ENCODE measurements around the gene ADAMTSL1. TPM values are rescaled to one million over a fixed set of nuclear protein-coding genes. Genes with fewer than 3 reads are reported as not detected.

ADAMTSL1 gene
- total RNA-seq, 4 donors from 2014 or later: 13.3 to 39.7 (median 27.2) TPM

DNA sequence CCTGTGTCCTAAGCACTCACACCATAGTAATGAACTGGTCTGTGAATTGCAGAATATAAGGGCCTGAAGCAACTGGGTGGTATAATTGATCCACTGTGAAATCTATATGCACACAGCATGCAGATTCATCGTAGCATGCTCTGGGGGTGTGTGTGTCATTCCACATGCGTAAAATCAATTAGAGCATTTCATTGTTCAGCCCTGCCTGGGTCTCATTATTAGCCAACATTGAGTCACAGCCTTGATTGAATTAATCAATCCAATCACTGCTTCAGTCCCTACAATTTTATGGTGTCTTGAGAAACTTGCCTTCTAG lies 248.0 kb downstream of the ADAMTSL1 start:
- no peak for DNase-seq
- Histone ChIP-seq H3K27ac (no peak overlapping the region), H3K27me3 (no peaks in the 10 kb centered on the region), H3K36me3 (no peaks in the 10 kb centered on the region), H3K4me3 (no peak overlapping the region), H3K4me1 (peaks cover 0 to 5% (median 2%) of the 10 kb centered on the region in 4 donors), H3K9me3 (no peaks in the 10 kb centered on the region)
- TF ChIP-seq EP300 (IDR thresholded peaks at IDR 0.05; ENCODE audit: low read depth): no peak
- TF ChIP-seq POLR2AphosphoS5 (IDR thresholded peaks at IDR 0.05): no peak
- TF ChIP-seq, protein P1, sequence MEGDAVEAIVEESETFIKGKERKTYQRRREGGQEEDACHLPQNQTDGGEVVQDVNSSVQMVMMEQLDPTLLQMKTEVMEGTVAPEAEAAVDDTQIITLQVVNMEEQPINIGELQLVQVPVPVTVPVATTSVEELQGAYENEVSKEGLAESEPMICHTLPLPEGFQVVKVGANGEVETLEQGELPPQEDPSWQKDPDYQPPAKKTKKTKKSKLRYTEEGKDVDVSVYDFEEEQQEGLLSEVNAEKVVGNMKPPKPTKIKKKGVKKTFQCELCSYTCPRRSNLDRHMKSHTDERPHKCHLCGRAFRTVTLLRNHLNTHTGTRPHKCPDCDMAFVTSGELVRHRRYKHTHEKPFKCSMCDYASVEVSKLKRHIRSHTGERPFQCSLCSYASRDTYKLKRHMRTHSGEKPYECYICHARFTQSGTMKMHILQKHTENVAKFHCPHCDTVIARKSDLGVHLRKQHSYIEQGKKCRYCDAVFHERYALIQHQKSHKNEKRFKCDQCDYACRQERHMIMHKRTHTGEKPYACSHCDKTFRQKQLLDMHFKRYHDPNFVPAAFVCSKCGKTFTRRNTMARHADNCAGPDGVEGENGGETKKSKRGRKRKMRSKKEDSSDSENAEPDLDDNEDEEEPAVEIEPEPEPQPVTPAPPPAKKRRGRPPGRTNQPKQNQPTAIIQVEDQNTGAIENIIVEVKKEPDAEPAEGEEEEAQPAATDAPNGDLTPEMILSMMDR (IDR thresholded peaks at IDR 0.05): no peak
- no peak for TF ChIP-seq POLR2A (IDR thresholded peaks at IDR 0.05)
- in situ Hi-C loops (cut with MboI; ENCODE audit: low pct_ligation_motif_present in 1 of 4, low pct_unique_long_range_greater_than_20kb in 1 of 4, low sequenced_read_pairs in 3 of 4) (no loop called here), intact Hi-C loops (cut with DNase I; ENCODE audit: low total_unique reads) (no loop called here)
- 100% methylated on average over 1 to 2 of the region's 2 CpGs for WGBS, 2 donors (ENCODE audit: low coverage in 1 of 2)

DNA sequence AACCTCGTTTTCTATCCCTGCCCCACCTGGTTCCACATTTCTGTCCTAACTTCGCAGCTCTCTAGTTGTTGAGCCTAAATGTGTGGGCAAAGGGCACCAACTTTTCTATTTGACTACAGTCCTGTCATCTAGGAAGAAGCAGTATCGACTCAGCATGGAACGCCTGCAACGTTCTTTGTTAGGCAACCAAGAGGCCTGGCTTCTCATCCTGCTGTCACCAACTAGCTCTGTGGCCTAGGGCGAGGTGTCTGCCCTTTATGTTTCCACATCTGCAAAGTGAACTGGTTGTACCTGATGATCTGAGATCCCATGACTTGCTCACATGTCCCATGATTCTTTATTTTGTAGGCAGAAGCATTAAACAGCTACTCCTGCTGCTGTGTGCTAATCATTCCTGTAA lies 248.9 kb downstream of the ADAMTSL1 start:
- H3K4me3 ChIP-seq: no peak overlapping the region
- no peak overlapping the region for H3K27ac ChIP-seq
- intact Hi-C loops (cut with DNase I; ENCODE audit: low total_unique reads): no loop called here
- H3K27me3 ChIP-seq: no peaks in the 10 kb centered on the region
- no peaks in the 10 kb centered on the region for H3K9me3 ChIP-seq
- DNase-seq: no peak
- WGBS, 2 donors (ENCODE audit: low coverage in 1 of 2): 68 to 88% methylated on average over 2 to 6 of the region's 6 CpGs
- in situ Hi-C loops (cut with MboI; ENCODE audit: low pct_ligation_motif_present in 1 of 4, low pct_unique_long_range_greater_than_20kb in 1 of 4, low sequenced_read_pairs in 3 of 4): no loop called here
- no peaks in the 10 kb centered on the region for H3K36me3 ChIP-seq
- peaks cover 0 to 10% (median 2%) of the 10 kb centered on the region in 4 donors for H3K4me1 ChIP-seq
- TF ChIP-seq, protein P1 (IDR thresholded peaks at IDR 0.05): no peak
- no peak for TF ChIP-seq POLR2A (IDR thresholded peaks at IDR 0.05)
- no peak for TF ChIP-seq EP300 (IDR thresholded peaks at IDR 0.05; ENCODE audit: low read depth)
- no peak for TF ChIP-seq POLR2AphosphoS5 (IDR thresholded peaks at IDR 0.05)

DNA sequence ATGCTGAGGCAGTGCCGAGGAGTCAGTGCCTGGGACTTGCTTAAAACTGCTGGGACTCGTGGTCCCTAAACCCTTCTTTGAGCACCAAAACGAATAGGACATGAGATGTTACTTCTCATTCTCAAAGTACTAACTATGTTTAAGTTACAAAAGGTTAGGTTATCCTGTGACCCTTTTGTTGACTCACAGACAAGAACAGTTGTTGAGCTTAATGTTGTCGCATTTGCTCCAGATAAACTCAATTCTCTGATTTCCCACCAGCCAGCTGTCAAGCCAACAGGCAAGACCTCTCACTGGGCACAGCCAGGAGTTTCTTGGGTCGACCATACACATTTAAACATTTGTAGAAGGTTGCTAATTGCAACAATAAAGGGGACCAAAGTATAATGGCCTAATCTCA lies 249.4 kb downstream of the ADAMTSL1 start:
- TF ChIP-seq POLR2AphosphoS5 (IDR thresholded peaks at IDR 0.05) (no peak), EP300 (IDR thresholded peaks at IDR 0.05; ENCODE audit: low read depth) (no peak), POLR2A (IDR thresholded peaks at IDR 0.05) (no peak)
- TF ChIP-seq, protein P1 (IDR thresholded peaks at IDR 0.05): no peak
- DNase-seq: no peak
- Histone ChIP-seq H3K4me1 (peaks cover 0 to 10% (median 2%) of the 10 kb centered on the region in 4 donors), H3K27me3 (no peaks in the 10 kb centered on the region), H3K36me3 (no peaks in the 10 kb centered on the region), H3K27ac (no peak overlapping the region), H3K4me3 (no peak overlapping the region), H3K9me3 (no peaks in the 10 kb centered on the region)
- in situ Hi-C loops (cut with MboI; ENCODE audit: low pct_ligation_motif_present in 1 of 4, low pct_unique_long_range_greater_than_20kb in 1 of 4, low sequenced_read_pairs in 3 of 4) (no loop called here), intact Hi-C loops (cut with DNase I; ENCODE audit: low total_unique reads) (no loop called here)
- WGBS, 2 donors (ENCODE audit: low coverage in 1 of 2): 73 to 76% methylated on average over 3 to 5 of the region's 5 CpGs

DNA sequence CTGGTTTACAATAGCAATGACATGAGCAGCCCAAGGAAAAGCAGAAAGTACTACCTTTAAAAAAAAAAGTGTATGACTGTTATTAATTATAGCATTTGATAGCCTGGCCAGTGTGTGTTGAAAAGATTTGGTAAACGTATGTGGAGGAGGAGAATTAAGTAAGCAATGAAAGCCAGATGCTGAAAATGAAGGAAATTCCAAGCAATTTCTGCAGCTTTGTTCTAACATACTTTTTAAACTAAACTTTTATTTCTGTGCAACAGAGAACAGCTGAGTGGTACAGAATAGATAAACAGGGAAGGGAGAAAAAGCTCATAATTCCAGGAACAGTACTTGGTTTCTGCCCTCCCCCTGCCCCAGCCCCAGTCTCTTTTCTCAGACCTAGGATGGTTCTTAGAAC lies 252.6 kb downstream of the ADAMTSL1 start:
- Histone ChIP-seq H3K4me1 (peaks cover 0 to 10% (median 2%) of the 10 kb centered on the region in 4 donors), H3K27ac (peak overlapping the region in 3 of 4 donors; percentile 35 to 40 (median 38)), H3K36me3 (no peaks in the 10 kb centered on the region), H3K27me3 (no peaks in the 10 kb centered on the region), H3K9me3 (no peaks in the 10 kb centered on the region), H3K4me3 (no peak overlapping the region)
- in situ Hi-C loops (cut with MboI; ENCODE audit: low pct_ligation_motif_present in 1 of 4, low pct_unique_long_range_greater_than_20kb in 1 of 4, low sequenced_read_pairs in 3 of 4): no loop called here
- intact Hi-C loops (cut with DNase I; ENCODE audit: low total_unique reads): no loop called here
- WGBS, 2 donors (ENCODE audit: low coverage in 1 of 2): 35 to 53% methylated on average over 1 of the region's 1 CpG
- DNase-seq: no peak
- no peak for TF ChIP-seq EP300 (IDR thresholded peaks at IDR 0.05; ENCODE audit: low read depth)
- TF ChIP-seq, protein P1 (IDR thresholded peaks at IDR 0.05): no peak
- no peak for TF ChIP-seq POLR2AphosphoS5 (IDR thresholded peaks at IDR 0.05)
- TF ChIP-seq POLR2A (IDR thresholded peaks at IDR 0.05): no peak

Measured in transverse colon (tissue), 4 donors.